Right kidney (tissue), 9 donors: ENCODE measurements around the gene SLC17A4.
"Not testable (repeated sequence)": the region's sequence is repeated elsewhere in the genome, so short reads cannot be mapped to it uniquely, and the experiment has no call there.

Source experiments
- DNase-seq: peaks from one replicate; pipeline ENCODE4 v3.0.0-alpha.2; 2016
- long read RNA-seq, 8 donors: transcript quantifications; one replicate each; lab custom pipeline, GENCODE V29; 2026

Gene SLC17A4
- long read RNA-seq, donor 1: 0 reads
- long read RNA-seq, donor 2: 0 reads
- long read RNA-seq, donor 3: 0 reads
- long read RNA-seq, donor 4: 0 reads
- long read RNA-seq, donor 5: 0 reads
- long read RNA-seq, donor 6: 0 reads
- long read RNA-seq, donor 7: 0 reads
- long read RNA-seq, donor 8: 0 reads

GRCh38 chr6:25754535-25754934, at the start of gene SLC17A4:
TSS of gene SLC17A4 (plus strand) at chr6:25754742. CDS start at chr6:25761963, 7,221 bp downstream.
- DNase-seq: no peak

- no peak for DNase-seq
Measured at GRCh38 chr6:25706314-25707014, 48.1 kb upstream of the SLC17A4 start.

GRCh38 chr6:25709761-25710160, 44.8 kb upstream of the SLC17A4 start:
- no peak for DNase-seq

GRCh38 chr6:25710287-25710686, 44.3 kb upstream of the SLC17A4 start:
- DNase-seq: no peak

- DNase-seq: no peak
Measured at GRCh38 chr6:25713824-25714223, 40.7 kb upstream of the SLC17A4 start.

- no peak for DNase-seq
Measured at GRCh38 chr6:25714765-25715164, 39.8 kb upstream of the SLC17A4 start.

- no peak for DNase-seq
Measured at GRCh38 chr6:25715794-25716193, 38.7 kb upstream of the SLC17A4 start.

GRCh38 chr6:25717866-25718740, 36.4 kb upstream of the SLC17A4 start:
- no peak for DNase-seq

- DNase-seq: no peak
Measured at GRCh38 chr6:25726122-25726911, 28.2 kb upstream of the SLC17A4 start.

- DNase-seq: no peak
Measured at GRCh38 chr6:25727028-25727427, 27.5 kb upstream of the SLC17A4 start.

GRCh38 chr6:25730907-25731306, 23.6 kb upstream of the SLC17A4 start:
- no peak for DNase-seq

GRCh38 chr6:25731721-25732120, 22.8 kb upstream of the SLC17A4 start:
- no peak for DNase-seq

GRCh38 chr6:25732468-25733198, 21.9 kb upstream of the SLC17A4 start:
- no peak for DNase-seq

- no peak for DNase-seq
Measured at GRCh38 chr6:25735261-25735660, 19.3 kb upstream of the SLC17A4 start.

- no peak for DNase-seq
Measured at GRCh38 chr6:25743868-25744267, 10.7 kb upstream of the SLC17A4 start.

- no peak for DNase-seq
Measured at GRCh38 chr6:25745836-25746235, 8.7 kb upstream of the SLC17A4 start.

GRCh38 chr6:25746968-25747367, 7.6 kb upstream of the SLC17A4 start:
- no peak for DNase-seq

GRCh38 chr6:25747477-25747876, 7.1 kb upstream of the SLC17A4 start:
- DNase-seq: no peak

- DNase-seq: no peak
Measured at GRCh38 chr6:25748049-25748448, 6.5 kb upstream of the SLC17A4 start.

- not testable (repeated sequence) for DNase-seq
Measured at GRCh38 chr6:25748601-25749517, 5.7 kb upstream of the SLC17A4 start.

- DNase-seq: no peak
Measured at GRCh38 chr6:25749837-25750236, 4.7 kb upstream of the SLC17A4 start.
